Ectodermal cell (in vitro differentiated cells): ENCODE measurements around the gene PAX9. TPM values are rescaled to one million over a fixed set of nuclear protein-coding genes. Genes with fewer than 3 reads are reported as not detected.

ENCODE experiments used
- H3K27ac ChIP-seq: 2 replicates; pipeline ENCODE4 v1.7.0; 2013; ENCODE audit warnings: mild to moderate bottlenecking, low read depth, low read length; ENCODE audit not compliant: insufficient read depth, poor library complexity, severe bottlenecking
- H3K27me3 ChIP-seq: 2 replicates; pipeline ENCODE4 v1.7.0; 2013; ENCODE audit warnings: mild to moderate bottlenecking, low read length; ENCODE audit not compliant: insufficient read depth, control insufficient read depth, poor library complexity, severe bottlenecking
- H3K36me3 ChIP-seq: one replicate; pipeline ENCODE4 v1.7.0; 2013; ENCODE audit warnings: low read length; ENCODE audit not compliant: control insufficient read depth, insufficient read depth
- H3K4me1 ChIP-seq: one replicate; pipeline ENCODE4 v1.7.0; 2013; ENCODE audit warnings: low read length; ENCODE audit not compliant: control insufficient read depth, insufficient read depth
- H3K4me3 ChIP-seq: 2 replicates; pipeline ENCODE4 v1.7.0; 2013; ENCODE audit warnings: low read depth, low read length, control low read depth; ENCODE audit not compliant: insufficient read depth
- H3K9me3 ChIP-seq: 2 replicates; pipeline ENCODE4 v1.7.0; 2013; ENCODE audit warnings: mild to moderate bottlenecking, low read length, moderate library complexity; ENCODE audit not compliant: control insufficient read depth
- WGBS, 2 experiments: methylation state at CpG; one replicate each; pipeline ENCODE4 v1.1.7; 2013; ENCODE audit warnings: missing lambda C conversion rate in 2 of 2; 5-methylcytosine and 5-hydroxymethylcytosine counted together
- polyA plus RNA-seq, 4 experiments: library from polyadenylated mRNA; stranded (reverse); fragments of 50-300 nt; gene quantifications; one replicate each; pipeline ENCODE4 v1.2.3, GENCODE V29; 2013

Gene PAX9
- not detected for polyA plus RNA-seq (2013, experiment 1 of 4)
- not detected for polyA plus RNA-seq (2013, experiment 2 of 4)
- not detected for polyA plus RNA-seq (2013, experiment 3 of 4)
- polyA plus RNA-seq (2013, experiment 4 of 4) = not detected

DNA sequence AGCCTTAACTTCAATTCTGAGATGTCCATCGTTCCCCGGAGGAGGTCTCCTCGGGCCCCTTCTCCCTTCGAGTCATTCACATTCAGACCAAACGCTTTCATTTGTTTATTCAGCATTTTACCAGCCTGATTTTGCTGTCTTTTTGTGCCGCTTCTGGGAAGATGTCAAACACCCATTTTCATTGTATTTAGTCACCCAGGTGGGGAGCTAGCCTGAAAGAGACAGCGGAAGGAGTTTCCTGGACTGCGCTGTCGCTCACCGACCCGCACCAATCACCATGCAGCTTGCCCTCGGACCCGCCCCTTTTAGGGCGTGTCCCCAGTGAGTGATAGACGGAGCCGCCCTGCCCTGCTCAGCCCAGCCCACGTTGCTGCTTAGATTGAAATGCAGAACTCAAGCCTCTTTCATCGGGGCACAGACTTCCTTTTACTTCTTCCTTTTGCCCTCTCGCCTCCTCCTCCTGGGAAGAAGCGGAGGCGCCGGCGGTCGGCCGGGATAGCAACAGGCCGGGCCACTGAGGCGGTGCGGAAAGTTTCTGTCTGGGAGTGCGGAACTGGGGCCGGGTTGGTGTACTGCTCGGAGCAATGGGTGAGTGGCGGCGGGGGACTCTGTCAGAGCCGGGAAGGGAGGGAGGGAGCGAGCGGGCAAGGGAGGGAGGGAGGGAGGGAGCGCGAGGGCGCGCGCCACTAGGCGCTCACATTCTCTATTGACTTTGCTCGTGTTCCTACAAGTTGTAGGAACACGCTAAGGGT, at the start of gene PAX9:
Gene PAX9 (plus strand): TSS at position 355 of the 752 bp plus-strand sequence. CDS start 230 bp downstream, at position 585.
- 1% methylated on average over 44 of the region's 44 CpGs for WGBS, 2 experiments
- H3K4me1 ChIP-seq = peaks cover 34% of the 10 kb centered on the region
- H3K9me3 ChIP-seq = no peaks in the 10 kb centered on the region
- H3K27ac ChIP-seq = no peak within 1 kb of the TSS
- peaks cover 100% of the 10 kb centered on the region for H3K27me3 ChIP-seq
- H3K36me3 ChIP-seq = no peaks in the 10 kb centered on the region
- peak within 1 kb of the TSS; percentile 27 for H3K4me3 ChIP-seq

DNA sequence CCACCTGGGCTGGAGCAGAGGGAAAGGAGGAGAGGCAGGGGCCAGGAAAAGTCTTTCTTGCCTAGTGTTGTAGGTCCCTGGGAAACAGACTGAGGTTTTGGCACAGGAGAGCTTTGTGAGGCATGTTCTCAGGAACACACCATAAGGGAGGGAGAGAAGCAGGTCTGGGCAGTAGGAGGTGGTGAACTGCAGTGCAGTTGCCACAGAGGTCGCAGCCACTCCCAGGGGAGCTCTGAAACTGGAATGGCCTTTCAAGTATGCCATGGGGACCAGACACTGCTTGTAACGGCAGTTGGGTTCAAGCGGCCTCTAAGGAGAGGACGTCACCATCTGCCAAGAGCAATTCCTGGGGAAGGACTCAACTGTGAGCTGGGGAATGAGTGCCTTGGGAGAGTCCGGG, 43.8 kb upstream of the PAX9 start:
- H3K27me3 ChIP-seq = no peaks in the 10 kb centered on the region
- H3K36me3 ChIP-seq = no peaks in the 10 kb centered on the region
- H3K4me3 ChIP-seq = no peak overlapping the region
- no peak overlapping the region for H3K27ac ChIP-seq
- WGBS, 2 experiments = 89 to 92% methylated on average over 5 of the region's 5 CpGs
- no peaks in the 10 kb centered on the region for H3K4me1 ChIP-seq
- no peaks in the 10 kb centered on the region for H3K9me3 ChIP-seq

DNA sequence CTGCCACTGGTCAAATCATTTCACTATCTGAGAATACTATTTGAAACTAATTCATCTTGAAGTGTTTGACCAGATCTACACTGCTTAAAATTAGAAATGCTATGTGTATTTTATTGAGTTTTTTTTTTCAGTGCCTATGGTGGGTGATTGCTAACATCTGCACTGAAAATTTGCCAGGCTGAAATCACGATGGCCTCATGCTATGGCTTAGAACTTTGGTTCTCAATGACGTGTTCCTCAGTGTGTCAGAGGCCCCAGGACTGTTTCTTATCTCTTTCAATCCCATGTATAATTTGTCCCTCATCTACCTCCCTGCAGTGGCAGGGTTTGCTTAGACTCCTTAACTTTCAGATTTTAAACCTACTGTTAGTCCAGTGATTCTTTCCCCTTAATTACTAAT, 43.0 kb upstream of the PAX9 start:
- no peaks in the 10 kb centered on the region for H3K27me3 ChIP-seq
- no peaks in the 10 kb centered on the region for H3K9me3 ChIP-seq
- WGBS, 2 experiments = 90 to 91% methylated on average over 2 of the region's 2 CpGs

DNA sequence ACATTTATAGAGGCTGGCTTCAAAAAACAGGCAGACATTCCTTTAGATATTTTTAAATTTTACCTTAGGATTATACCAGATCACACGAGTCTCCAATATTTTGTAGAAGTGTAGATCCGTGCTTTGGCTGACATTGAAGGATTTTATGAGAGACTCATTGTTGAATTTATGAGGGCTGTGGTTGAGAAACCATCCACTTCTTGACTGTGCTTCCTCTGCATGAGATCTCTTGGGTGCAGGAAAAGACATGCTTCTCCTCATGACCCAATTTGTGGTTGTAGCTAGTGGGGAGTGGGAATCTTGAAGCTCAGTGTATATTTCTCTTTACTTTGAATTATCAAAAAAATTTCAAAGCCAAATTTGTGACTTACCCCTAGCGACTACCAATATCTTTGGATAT, 42.5 kb upstream of the PAX9 start:
- Histone ChIP-seq H3K27me3 (no peaks in the 10 kb centered on the region), H3K4me1 (no peaks in the 10 kb centered on the region), H3K36me3 (no peaks in the 10 kb centered on the region), H3K27ac (no peak overlapping the region), H3K9me3 (no peaks in the 10 kb centered on the region), H3K4me3 (no peak overlapping the region)
- WGBS, 2 experiments = 84 to 100% methylated on average over 2 of the region's 3 CpGs

More for the DNA sequence above, 43.0 kb upstream of the PAX9 start:
- no peaks in the 10 kb centered on the region for H3K36me3 ChIP-seq
- no peak overlapping the region for H3K27ac ChIP-seq
- no peak overlapping the region for H3K4me3 ChIP-seq
- H3K4me1 ChIP-seq = no peaks in the 10 kb centered on the region

DNA sequence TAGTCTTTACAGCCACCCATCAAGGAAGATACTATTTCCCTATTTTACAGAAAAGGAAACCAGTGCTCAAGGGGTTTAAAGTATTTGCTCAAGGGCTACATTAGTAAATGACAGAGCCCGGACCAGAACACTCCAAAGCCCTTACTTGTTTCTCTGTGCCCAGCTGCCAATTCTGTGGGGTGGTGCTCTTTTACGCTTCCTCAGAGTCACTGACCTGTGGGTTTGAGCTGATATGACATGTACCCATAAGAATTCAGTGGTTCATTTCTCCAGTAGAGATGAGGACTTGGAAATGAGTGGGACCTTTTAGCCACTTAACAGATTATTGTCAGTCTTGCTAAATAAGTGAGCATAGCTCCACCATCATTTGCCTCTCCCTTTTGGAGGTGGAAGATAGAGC, 41.8 kb upstream of the PAX9 start:
- no peaks in the 10 kb centered on the region for H3K36me3 ChIP-seq
- 93 to 96% methylated on average over 2 of the region's 2 CpGs for WGBS, 2 experiments
- no peaks in the 10 kb centered on the region for H3K27me3 ChIP-seq
- H3K9me3 ChIP-seq = no peaks in the 10 kb centered on the region
- no peak overlapping the region for H3K27ac ChIP-seq
- no peaks in the 10 kb centered on the region for H3K4me1 ChIP-seq
- no peak overlapping the region for H3K4me3 ChIP-seq

DNA sequence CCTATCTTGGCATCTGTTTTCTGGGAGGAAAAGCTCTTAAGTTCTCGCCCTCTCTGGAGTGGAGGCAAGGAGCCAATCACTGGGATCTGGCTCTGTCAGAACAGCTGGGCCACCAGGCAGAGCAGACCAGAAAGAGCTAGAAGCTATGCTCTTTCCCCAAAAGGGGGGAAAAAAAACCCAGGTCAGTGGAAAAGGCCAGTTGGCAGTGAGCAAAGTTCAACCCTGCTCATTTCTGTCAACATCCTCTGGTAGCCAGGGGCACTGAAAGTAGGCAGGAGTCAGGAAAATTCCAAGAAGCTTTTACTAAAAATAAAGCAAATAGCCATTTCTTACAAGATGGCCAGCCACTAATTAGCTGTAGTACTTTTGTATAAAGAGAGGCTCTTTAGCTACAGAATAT, 36.6 kb upstream of the PAX9 start:
- Histone ChIP-seq H3K4me3 (no peak overlapping the region), H3K4me1 (no peaks in the 10 kb centered on the region), H3K9me3 (no peaks in the 10 kb centered on the region), H3K27ac (no peak overlapping the region), H3K36me3 (no peaks in the 10 kb centered on the region), H3K27me3 (peaks cover 8% of the 10 kb centered on the region)
- WGBS, 2 experiments = 91 to 93% methylated on average over 1 of the region's 1 CpG

DNA sequence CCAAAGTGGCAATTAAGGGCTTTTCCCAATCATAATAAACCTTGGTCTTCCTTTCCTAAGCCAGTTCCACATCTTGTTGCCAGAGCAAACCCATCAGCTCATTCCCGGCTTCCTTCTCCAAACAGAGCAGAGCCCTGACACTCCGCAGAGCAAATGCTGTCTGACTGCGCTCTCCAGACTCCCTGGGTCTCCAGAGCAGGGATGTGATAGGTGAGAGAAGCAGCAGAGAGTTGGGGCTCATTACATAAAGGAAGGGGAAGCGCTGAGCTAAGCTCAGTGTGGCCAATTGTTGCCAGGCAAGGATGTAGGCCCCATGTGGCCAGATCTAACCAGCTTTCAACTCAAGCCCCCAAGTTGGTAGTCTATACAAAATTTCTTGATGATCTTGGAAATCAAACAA, 36.2 kb upstream of the PAX9 start:
- WGBS, 2 experiments = 86 to 88% methylated on average over 4 of the region's 4 CpGs
- no peaks in the 10 kb centered on the region for H3K36me3 ChIP-seq
- no peak overlapping the region for H3K4me3 ChIP-seq
- no peak overlapping the region for H3K27ac ChIP-seq
- H3K9me3 ChIP-seq = no peaks in the 10 kb centered on the region
- no peaks in the 10 kb centered on the region for H3K4me1 ChIP-seq
- peaks cover 8% of the 10 kb centered on the region for H3K27me3 ChIP-seq

DNA sequence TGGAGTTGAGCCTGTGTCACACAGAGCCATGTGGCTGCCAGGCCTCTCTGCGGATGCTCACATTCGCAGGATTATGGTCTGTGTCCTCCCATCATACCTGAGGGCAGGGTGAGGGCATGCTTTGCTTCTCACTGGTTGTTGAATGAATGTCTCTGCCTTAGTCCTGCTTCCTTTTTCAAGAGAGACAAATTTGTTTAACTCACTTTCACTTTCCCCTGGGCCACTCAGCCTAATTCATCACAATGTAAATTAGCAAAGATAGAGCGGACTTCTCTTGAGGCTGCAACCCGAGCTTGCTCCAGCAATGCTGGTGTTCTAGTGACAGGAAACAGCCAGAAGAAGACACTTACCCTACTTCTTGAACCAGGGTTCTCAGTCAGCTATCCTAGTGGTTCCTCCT, 35.5 kb upstream of the PAX9 start:
- Histone ChIP-seq H3K36me3 (no peaks in the 10 kb centered on the region), H3K27ac (no peak overlapping the region), H3K4me3 (no peak overlapping the region), H3K9me3 (no peaks in the 10 kb centered on the region), H3K27me3 (peaks cover 8% of the 10 kb centered on the region), H3K4me1 (no peaks in the 10 kb centered on the region)
- WGBS, 2 experiments = 90 to 91% methylated on average over 4 of the region's 4 CpGs

DNA sequence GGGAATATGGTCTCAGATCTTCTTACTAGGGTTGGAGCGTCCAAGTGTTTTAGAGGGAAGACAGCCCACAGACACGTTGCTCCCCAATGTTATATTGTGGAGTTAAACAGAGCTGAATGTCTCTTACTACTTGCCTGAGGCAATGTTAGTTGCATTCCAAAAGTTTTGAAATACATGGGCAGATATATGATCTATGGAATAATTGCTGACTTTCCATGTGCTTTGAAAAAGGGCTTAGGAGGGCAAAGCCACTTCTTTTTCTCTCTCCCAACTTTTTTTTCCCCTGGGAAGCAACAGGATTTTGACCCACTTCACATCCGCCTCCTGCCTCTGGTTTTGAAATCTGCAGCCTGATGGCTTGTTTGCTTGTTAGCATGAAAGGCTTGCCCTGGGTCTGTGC, 33.7 kb upstream of the PAX9 start:
- Histone ChIP-seq H3K4me1 (no peaks in the 10 kb centered on the region), H3K36me3 (no peaks in the 10 kb centered on the region), H3K4me3 (no peak overlapping the region), H3K9me3 (no peaks in the 10 kb centered on the region), H3K27ac (no peak overlapping the region), H3K27me3 (peaks cover 11% of the 10 kb centered on the region)
- 81% methylated on average over 3 of the region's 3 CpGs for WGBS, 2 experiments

DNA sequence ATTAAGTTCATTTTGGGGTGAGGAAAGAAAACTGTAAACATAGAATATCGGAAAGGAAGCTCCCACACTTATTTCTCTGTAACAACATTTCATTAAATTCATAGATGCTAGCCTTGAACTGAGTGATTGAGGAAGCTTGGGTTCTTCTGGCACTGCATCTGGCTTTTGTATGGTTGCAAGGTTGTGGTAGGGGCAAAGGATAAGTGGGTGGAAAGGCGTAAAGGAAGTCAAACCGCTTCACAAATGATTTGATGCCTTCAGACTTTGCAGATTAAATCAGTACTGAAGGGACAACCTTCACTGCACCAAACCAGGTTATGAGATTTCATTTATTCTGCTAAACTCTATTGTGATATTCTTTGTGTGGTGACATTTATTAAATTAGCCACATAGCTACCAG, 28.1 kb upstream of the PAX9 start:
- no peaks in the 10 kb centered on the region for H3K9me3 ChIP-seq
- H3K4me3 ChIP-seq = no peak overlapping the region
- WGBS, 2 experiments = 78 to 92% methylated on average over 2 of the region's 3 CpGs
- H3K27ac ChIP-seq = no peak overlapping the region
- no peaks in the 10 kb centered on the region for H3K36me3 ChIP-seq
- peaks cover 37% of the 10 kb centered on the region for H3K27me3 ChIP-seq
- no peaks in the 10 kb centered on the region for H3K4me1 ChIP-seq
